GM04504 (cell line): ENCODE measurements around the gene TNRC6C.
"Not testable (repeated sequence)": the region's sequence is repeated elsewhere in the genome, so short reads cannot be mapped to it uniquely, and the experiment has no call there.

Experiments
- DNase-seq: peaks from one replicate; pipeline ENCODE4 v3.0.0-alpha.2; 2012; ENCODE audit warnings: low read depth

TNRC6C gene

DNA sequence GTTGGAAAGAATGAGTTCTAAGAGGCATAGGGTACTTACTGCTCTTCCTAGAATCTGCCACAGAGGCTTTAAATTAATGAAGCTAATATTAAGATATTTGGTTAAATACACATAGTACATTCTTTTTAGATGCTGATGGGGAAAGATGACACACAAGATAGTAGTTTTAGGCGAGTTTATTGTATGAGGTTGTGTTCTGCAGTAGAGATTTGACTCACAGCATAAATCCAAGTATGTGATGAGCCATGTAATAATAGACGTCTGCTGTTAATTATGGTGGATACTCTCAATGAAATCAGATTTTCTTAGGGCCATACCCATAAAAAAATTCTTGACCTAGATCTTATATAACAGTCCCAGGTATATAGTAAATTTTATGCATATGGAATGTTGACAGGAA, 8.0 kb downstream of the TNRC6C start:
- DNase-seq = no peak

DNA sequence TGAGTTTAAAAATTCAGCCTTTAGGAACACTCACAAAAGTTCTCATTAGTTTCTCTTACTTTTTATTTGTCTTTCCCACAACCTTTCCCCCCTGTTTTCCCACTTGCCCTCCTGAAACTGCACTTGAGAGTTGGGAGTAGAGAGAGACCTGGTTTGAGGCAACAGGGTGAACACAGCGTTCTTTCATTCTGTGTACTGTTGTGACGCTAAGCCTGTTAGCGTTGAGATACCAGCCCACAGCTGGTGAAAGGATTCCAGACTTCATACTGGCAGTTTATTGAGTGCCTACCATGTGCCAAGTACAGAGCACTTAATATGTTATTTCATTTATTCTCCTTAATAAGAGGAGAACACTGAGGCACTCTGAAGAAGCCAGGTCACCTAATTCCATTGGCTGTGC, 10.3 kb downstream of the TNRC6C start:
- no peak for DNase-seq

- not testable (repeated sequence) for DNase-seq
Observed at GRCh38 chr17:77972271-77972670, 13.8 kb downstream of the TNRC6C start.

GRCh38 chr17:77973953-77974352, 15.4 kb downstream of the TNRC6C start:
- no peak for DNase-seq

DNA sequence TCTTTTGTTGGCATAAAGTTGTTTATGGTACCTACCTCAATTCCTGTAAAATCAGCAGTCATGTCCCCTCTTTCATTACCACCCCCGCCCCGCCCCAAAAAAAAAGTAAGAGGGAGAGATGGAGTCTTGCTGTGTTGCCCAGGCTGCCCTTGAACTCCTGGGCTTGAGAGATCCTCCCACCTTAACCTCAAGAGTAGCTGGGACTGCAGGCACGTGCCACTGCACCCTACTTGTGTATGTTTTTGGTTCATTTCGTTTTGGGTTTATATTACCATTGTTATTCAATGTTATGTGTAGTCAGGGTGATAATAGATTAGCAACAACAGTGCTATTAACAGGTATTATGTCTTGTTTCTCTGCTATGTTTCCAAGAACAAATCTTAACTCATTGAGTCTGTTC, 15.9 kb downstream of the TNRC6C start:
- no peak for DNase-seq

DNA sequence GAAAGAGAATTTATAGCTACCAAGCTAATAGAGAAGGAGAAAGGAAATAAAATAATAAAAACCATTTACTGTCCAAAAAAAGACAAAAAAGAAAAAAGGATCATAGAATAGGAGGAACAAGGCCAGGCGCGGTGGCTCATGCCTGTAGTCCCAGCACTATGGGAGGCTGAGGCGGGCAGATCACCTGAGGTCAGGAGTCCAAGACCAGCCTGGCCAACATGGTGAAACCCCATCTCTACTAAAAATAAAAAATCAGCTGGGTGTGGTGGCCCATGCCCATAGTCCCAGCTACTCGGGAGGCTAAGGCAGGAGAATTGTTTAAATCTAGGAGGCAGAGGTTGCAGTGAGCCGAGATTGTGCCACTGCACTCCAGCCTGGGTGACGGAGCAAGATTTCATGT, 23.9 kb downstream of the TNRC6C start:
- not testable (repeated sequence) for DNase-seq

DNA sequence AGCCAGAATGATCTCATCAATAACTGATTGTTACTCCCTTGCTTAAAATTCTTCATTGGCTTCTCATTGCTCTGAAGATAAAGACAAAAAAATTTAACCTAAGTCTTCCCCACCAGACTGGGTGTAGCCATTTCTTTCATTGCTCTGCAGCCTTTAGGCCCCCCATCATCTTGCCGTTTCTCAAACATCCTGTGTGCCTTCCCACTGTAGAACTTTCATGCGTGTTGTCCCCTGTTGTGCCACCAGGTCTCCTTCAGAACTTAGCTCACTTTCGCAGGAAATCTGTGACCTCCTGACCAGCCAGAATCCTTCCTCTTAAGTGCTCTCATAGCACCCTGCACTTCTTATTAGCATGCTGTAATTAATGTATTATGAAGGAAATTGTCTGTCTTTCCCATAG, 31.8 kb downstream of the TNRC6C start:
- DNase-seq = no peak

- DNase-seq = not testable (repeated sequence)
Observed at GRCh38 chr17:77993735-77994134, 35.2 kb downstream of the TNRC6C start.

- no peak for DNase-seq
Observed at GRCh38 chr17:77995146-77995852, 36.8 kb downstream of the TNRC6C start.

DNA sequence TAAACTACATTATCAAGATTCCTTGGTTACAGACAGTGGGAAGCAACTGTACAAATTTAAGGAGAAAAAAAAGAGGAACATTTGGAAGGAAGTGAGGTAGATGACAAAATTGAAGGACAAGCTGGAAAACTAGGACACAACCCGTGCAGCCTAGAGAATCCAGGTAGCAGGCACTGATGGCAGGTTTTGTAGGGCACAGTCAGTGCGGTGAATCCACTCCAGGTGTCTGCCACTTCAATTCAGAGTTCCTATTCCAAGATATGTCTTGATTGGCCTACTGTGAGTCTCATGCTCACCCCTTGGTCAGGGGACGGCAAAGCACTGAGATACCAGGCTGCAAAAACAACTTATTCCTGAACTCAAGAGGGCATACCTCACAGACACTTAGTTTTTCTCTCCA, 37.8 kb downstream of the TNRC6C start:
- no peak for DNase-seq

- DNase-seq = no peak
Observed at GRCh38 chr17:77999413-78000173, 41.1 kb downstream of the TNRC6C start.

GRCh38 chr17:78000341-78000740, 41.8 kb downstream of the TNRC6C start:
- DNase-seq = no peak

GRCh38 chr17:78001182-78001581, 42.7 kb downstream of the TNRC6C start:
- no peak for DNase-seq

GRCh38 chr17:78001612-78002011, 43.1 kb downstream of the TNRC6C start:
- DNase-seq = no peak

- DNase-seq = no peak
Observed at GRCh38 chr17:78002166-78002565, 43.7 kb downstream of the TNRC6C start.

DNA sequence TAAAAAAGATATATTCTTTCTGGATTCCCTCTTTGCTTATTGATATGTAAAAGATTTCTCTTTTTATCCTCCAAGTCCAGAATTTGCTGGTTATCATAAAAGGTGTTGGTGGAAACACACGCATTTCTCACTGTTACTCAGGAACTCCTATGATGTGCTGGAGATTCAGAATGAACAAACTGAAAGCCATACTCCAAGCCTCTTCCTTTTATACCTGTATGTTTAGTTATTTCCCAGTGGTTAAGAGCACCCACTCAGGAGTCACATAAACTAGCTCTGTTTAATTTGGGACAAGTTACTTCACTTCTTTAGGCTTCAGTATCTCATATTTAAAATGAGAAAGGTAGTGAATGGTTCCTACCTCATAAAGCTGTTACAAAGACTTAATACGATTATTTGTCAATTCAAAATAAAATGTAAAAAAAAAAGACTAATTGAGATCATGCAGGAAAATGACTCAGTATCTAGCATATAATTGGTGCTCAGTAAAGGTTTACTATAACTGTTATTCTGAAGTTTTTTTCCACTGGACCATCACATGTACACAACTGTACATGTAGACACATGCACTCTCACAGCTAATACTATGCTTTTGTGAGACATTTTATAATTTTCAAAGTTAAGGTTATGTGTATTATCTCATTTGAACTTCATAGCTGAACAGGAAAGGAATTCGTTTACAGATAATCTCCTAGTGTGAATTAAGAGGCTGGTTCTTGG, 47.1 kb downstream of the TNRC6C start:
- DNase-seq = no peak

DNA sequence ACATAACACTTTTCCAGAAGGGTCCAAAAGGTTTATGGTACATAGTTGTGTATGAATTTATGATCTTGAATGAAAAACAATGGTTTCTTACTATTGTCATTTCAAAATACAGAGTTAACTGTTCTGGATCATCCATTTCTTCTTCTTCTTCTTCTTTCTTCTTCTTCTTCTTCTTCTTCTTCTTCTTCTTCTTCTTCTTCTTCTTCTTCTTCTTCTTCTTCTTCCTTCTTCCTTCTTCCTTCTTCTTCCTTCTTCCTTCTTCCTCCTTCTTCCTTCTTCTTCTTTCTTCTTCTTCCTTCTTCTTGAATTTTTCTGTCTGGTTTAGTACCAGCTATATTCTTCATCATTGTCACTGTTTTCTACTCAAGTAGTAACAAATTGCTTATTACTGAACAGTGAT, 47.8 kb downstream of the TNRC6C start:
- no peak for DNase-seq

DNA sequence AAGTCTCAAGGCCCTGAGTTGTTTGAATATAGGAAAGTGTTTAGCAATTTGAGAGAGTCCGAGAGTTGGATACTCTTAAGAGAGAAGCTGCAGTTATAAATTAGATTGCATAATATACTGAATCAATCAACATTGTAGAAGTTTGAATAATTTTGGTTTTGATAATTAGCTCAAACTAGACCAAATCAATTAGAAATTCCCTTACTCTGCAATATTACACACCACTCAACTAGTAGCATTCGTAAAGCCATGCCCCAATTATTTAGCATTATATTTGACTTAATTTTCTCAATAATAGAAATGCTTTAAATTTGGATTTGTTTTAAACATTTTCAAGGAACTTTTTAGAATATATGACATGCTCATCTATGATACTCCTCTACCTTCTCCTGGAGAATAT, 49.1 kb downstream of the TNRC6C start:
- no peak for DNase-seq

GRCh38 chr17:78010759-78011158, 52.3 kb downstream of the TNRC6C start:
- no peak for DNase-seq

GRCh38 chr17:78012428-78012827, 53.9 kb downstream of the TNRC6C start:
- no peak for DNase-seq

- peak; percentile 60 for DNase-seq
Observed at GRCh38 chr17:78013683-78014467, 55.4 kb downstream of the TNRC6C start.

DNA sequence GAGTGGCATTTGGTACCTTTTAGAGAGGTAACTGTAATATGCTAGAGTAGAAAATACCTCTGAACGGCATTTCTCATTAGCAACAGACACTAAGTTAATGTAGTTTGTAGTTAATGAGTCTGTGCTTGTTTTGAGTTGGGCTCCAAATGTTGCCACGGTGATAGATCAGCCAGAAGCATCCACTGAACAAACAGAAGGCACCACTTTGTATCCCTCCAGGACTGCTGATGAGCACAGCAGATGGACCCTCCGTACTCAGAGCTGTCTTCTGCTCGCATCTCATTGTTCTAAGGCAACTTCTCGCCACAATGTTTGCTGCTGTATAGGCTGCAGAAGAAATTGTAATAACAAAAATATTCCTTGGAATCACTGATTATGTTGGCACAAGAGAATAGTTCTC, 56.1 kb downstream of the TNRC6C start:
- no peak for DNase-seq
